Activated CD4-positive, alpha-beta memory T cell treated with anti-CD3 and anti-CD28 coated beads, Interleukin-2, amount 10 ng/mL, durations not matched to agents 7 days and 5 days (primary cell): ENCODE results near the gene CDX1. TPM values are rescaled to one million over a fixed set of nuclear protein-coding genes. Genes with fewer than 3 reads are reported as not detected.

ENCODE experiments used
- CTCF ChIA-PET: fragments of 350-600 bp; sonication (Branson Sonifier 250); formaldehyde crosslinking; loops from one replicate; lab custom pipeline; 2021; ENCODE audit warnings: antibody characterized with exemption, inconsistent platforms; lab: Charles Lee
- POLR2A ChIA-PET: fragments of 350-600 bp; sonication (Branson Sonifier 250); formaldehyde crosslinking; loops from one replicate; lab custom pipeline; 2021; ENCODE audit warnings: antibody characterized with exemption; lab: Charles Lee
- DNase-seq: peaks from one replicate; pipeline ENCODE4 v3.0.0-alpha.2; 2020
- H3K27ac Mint-ChIP-seq: one replicate; pipeline ENCODE4 v1.8.0; 2021; ENCODE audit warnings: mild to moderate bottlenecking, mixed read lengths
- H3K27me3 Mint-ChIP-seq: one replicate; pipeline ENCODE4 v1.8.0; 2021; ENCODE audit warnings: mixed read lengths
- H3K36me3 Mint-ChIP-seq: one replicate; pipeline ENCODE4 v1.8.0; 2021; ENCODE audit warnings: low read depth, mixed read lengths
- H3K4me1 Mint-ChIP-seq: one replicate; pipeline ENCODE4 v1.8.0; 2021; ENCODE audit warnings: mixed read lengths
- H3K4me3 Mint-ChIP-seq: one replicate; pipeline ENCODE4 v1.8.0; 2021; ENCODE audit warnings: mild to moderate bottlenecking, mixed read lengths
- H3K9me3 Mint-ChIP-seq: one replicate; pipeline ENCODE4 v1.8.0; 2021; ENCODE audit warnings: mixed read lengths
- total RNA-seq, 2 experiments: library from RNA; stranded (reverse); gene quantifications; one replicate each; pipeline ENCODE4 v1.2.3, GENCODE V29; 2021

CDX1 gene
- total RNA-seq, 2 experiments from 2014 or later: not detected

GRCh38 chr5:150134198-150134588 lies 32.4 kb upstream of the CDX1 start:
- DNase-seq: no peak
- CTCF ChIA-PET: interaction anchor here (0.5 to 1.9 kb wide), 3 partner anchors 40 to 118 kb away, joined by 3 to 6 read pairs (median 4); no protein-coding TSS in a partner anchor
- Mint-ChIP-seq H3K4me1 (peaks cover 2% of the 10 kb centered on the region), H3K9me3 (no peaks in the 10 kb centered on the region), H3K27me3 (peaks cover 3% of the 10 kb centered on the region), H3K4me3 (no peak overlapping the region), H3K36me3 (no peaks in the 10 kb centered on the region), H3K27ac (no peak overlapping the region)
- POLR2A ChIA-PET: no interaction called here

GRCh38 chr5:150135557-150136304 lies 30.8 kb upstream of the CDX1 start:
- H3K36me3 Mint-ChIP-seq: no peaks in the 10 kb centered on the region
- no peaks in the 10 kb centered on the region for H3K4me1 Mint-ChIP-seq
- H3K27me3 Mint-ChIP-seq: peaks cover 3% of the 10 kb centered on the region
- DNase-seq: no peak
- no peak overlapping the region for H3K27ac Mint-ChIP-seq
- ChIA-PET CTCF (interaction anchor here (0.6 to 1.9 kb wide), 2 partner anchors 41 to 367 kb away, joined by 3 to 6 read pairs; no protein-coding TSS in a partner anchor), POLR2A (interaction anchor here (1.5 kb wide), 1 partner anchor 10 kb away, joined by 5 read pairs; no protein-coding TSS in a partner anchor)
- no peaks in the 10 kb centered on the region for H3K9me3 Mint-ChIP-seq
- no peak overlapping the region for H3K4me3 Mint-ChIP-seq

GRCh38 chr5:150136305-150137167 lies 30.0 kb upstream of the CDX1 start:
- CTCF ChIA-PET: interaction anchor here (0.9 to 1.0 kb wide), 3 partner anchors 9 to 213 kb away, joined by 3 read pairs; no protein-coding TSS in a partner anchor
- no peaks in the 10 kb centered on the region for H3K4me1 Mint-ChIP-seq
- no peak for DNase-seq
- H3K9me3 Mint-ChIP-seq: no peaks in the 10 kb centered on the region
- H3K27me3 Mint-ChIP-seq: peaks cover 3% of the 10 kb centered on the region
- H3K36me3 Mint-ChIP-seq: no peaks in the 10 kb centered on the region
- no peak overlapping the region for H3K4me3 Mint-ChIP-seq
- H3K27ac Mint-ChIP-seq: no peak overlapping the region
- POLR2A ChIA-PET: interaction anchor here (1.5 kb wide), 1 partner anchor 9 kb away, joined by 5 read pairs; no protein-coding TSS in a partner anchor

- ChIA-PET CTCF (interaction anchor here (0.9 to 1.0 kb wide), 3 partner anchors 9 to 212 kb away, joined by 3 read pairs; no protein-coding TSS in a partner anchor), POLR2A (no interaction called here)
- Mint-ChIP-seq H3K36me3 (no peaks in the 10 kb centered on the region), H3K27me3 (peaks cover 3% of the 10 kb centered on the region), H3K4me3 (no peak overlapping the region), H3K27ac (no peak overlapping the region), H3K4me1 (no peaks in the 10 kb centered on the region), H3K9me3 (no peaks in the 10 kb centered on the region)
- DNase-seq: no peak
Observed at GRCh38 chr5:150137168-150137957, 29.2 kb upstream of the CDX1 start.

GRCh38 chr5:150137997-150138396 lies 28.6 kb upstream of the CDX1 start:
- no peak overlapping the region for H3K4me3 Mint-ChIP-seq
- peaks cover 3% of the 10 kb centered on the region for H3K4me1 Mint-ChIP-seq
- ChIA-PET POLR2A (no interaction called here), CTCF (interaction anchor here (1.0 kb wide), 1 partner anchor 11 kb away, joined by 3 read pairs; no protein-coding TSS in a partner anchor)
- no peaks in the 10 kb centered on the region for H3K36me3 Mint-ChIP-seq
- DNase-seq: no peak
- H3K27ac Mint-ChIP-seq: no peak overlapping the region
- H3K9me3 Mint-ChIP-seq: no peaks in the 10 kb centered on the region
- peaks cover 3% of the 10 kb centered on the region for H3K27me3 Mint-ChIP-seq

- no peak for DNase-seq
- POLR2A ChIA-PET: interaction anchor here (1.2 kb wide), 1 partner anchor 11 kb away, joined by 3 read pairs; no protein-coding TSS in a partner anchor
- peaks cover 9% of the 10 kb centered on the region for H3K4me1 Mint-ChIP-seq
- CTCF ChIA-PET: interaction anchor here (1.0 kb wide), 1 partner anchor 12 kb away, joined by 3 read pairs; no protein-coding TSS in a partner anchor
- no peak overlapping the region for H3K4me3 Mint-ChIP-seq
- peaks cover 3% of the 10 kb centered on the region for H3K27me3 Mint-ChIP-seq
- H3K9me3 Mint-ChIP-seq: no peaks in the 10 kb centered on the region
- H3K27ac Mint-ChIP-seq: no peak overlapping the region
- no peaks in the 10 kb centered on the region for H3K36me3 Mint-ChIP-seq
Observed at GRCh38 chr5:150138551-150139265, 27.9 kb upstream of the CDX1 start.

GRCh38 chr5:150139334-150139733 lies 27.2 kb upstream of the CDX1 start:
- peaks cover 13% of the 10 kb centered on the region for H3K4me1 Mint-ChIP-seq
- CTCF ChIA-PET: no interaction called here

GRCh38 chr5:150140830-150141229 lies 25.7 kb upstream of the CDX1 start:
- H3K27me3 Mint-ChIP-seq: peaks cover under 1% of the 10 kb centered on the region
- H3K4me1 Mint-ChIP-seq: peaks cover 18% of the 10 kb centered on the region
- H3K4me3 Mint-ChIP-seq: no peak overlapping the region
- H3K27ac Mint-ChIP-seq: no peak overlapping the region
- ChIA-PET CTCF (no interaction called here), POLR2A (no interaction called here)
- no peaks in the 10 kb centered on the region for H3K36me3 Mint-ChIP-seq
- no peaks in the 10 kb centered on the region for H3K9me3 Mint-ChIP-seq
- DNase-seq: no peak

More at GRCh38 chr5:150139334-150139733, 27.2 kb upstream of the CDX1 start:
- H3K27ac Mint-ChIP-seq: no peak overlapping the region
- no peaks in the 10 kb centered on the region for H3K36me3 Mint-ChIP-seq
- no peak for DNase-seq
- POLR2A ChIA-PET: interaction anchor here (1.2 kb wide), 1 partner anchor 10 kb away, joined by 3 read pairs; no protein-coding TSS in a partner anchor
- H3K4me3 Mint-ChIP-seq: no peak overlapping the region
- peaks cover 3% of the 10 kb centered on the region for H3K27me3 Mint-ChIP-seq
- H3K9me3 Mint-ChIP-seq: no peaks in the 10 kb centered on the region

- no peaks in the 10 kb centered on the region for H3K9me3 Mint-ChIP-seq
- ChIA-PET POLR2A (no interaction called here), CTCF (no interaction called here)
- H3K4me3 Mint-ChIP-seq: no peak overlapping the region
- H3K27me3 Mint-ChIP-seq: peaks cover 2% of the 10 kb centered on the region
- DNase-seq: no peak
- no peaks in the 10 kb centered on the region for H3K36me3 Mint-ChIP-seq
- peaks cover 20% of the 10 kb centered on the region for H3K4me1 Mint-ChIP-seq
- no peak overlapping the region for H3K27ac Mint-ChIP-seq
Observed at GRCh38 chr5:150141544-150142184, 24.9 kb upstream of the CDX1 start.

- ChIA-PET CTCF (no interaction called here), POLR2A (no interaction called here)
- DNase-seq: no peak
- no peaks in the 10 kb centered on the region for H3K9me3 Mint-ChIP-seq
- H3K4me3 Mint-ChIP-seq: no peak overlapping the region
- peaks cover 20% of the 10 kb centered on the region for H3K4me1 Mint-ChIP-seq
- peaks cover 2% of the 10 kb centered on the region for H3K27me3 Mint-ChIP-seq
- H3K27ac Mint-ChIP-seq: no peak overlapping the region
- no peaks in the 10 kb centered on the region for H3K36me3 Mint-ChIP-seq
Observed at GRCh38 chr5:150142185-150142958, 24.2 kb upstream of the CDX1 start.

- POLR2A ChIA-PET: no interaction called here
- H3K27ac Mint-ChIP-seq: no peak overlapping the region
Observed at GRCh38 chr5:150142959-150143349, 23.6 kb upstream of the CDX1 start.

More at GRCh38 chr5:150142959-150143349, 23.6 kb upstream of the CDX1 start:
- Mint-ChIP-seq H3K27me3 (peaks cover 2% of the 10 kb centered on the region), H3K4me3 (no peak overlapping the region), H3K4me1 (peaks cover 24% of the 10 kb centered on the region), H3K36me3 (no peaks in the 10 kb centered on the region), H3K9me3 (no peaks in the 10 kb centered on the region)
- CTCF ChIA-PET: no interaction called here
- DNase-seq: no peak
